HepG2 (cell line): ENCODE results near the gene ENO2. TPM values are rescaled to one million over a fixed set of nuclear protein-coding genes. Genes with fewer than 3 reads are reported as not detected.

Source experiments
- ATF1 ChIP-seq: IDR thresholded peaks from 2 replicates; pipeline ENCODE4 v1.6.1; 2016; ENCODE audit warnings: mild to moderate bottlenecking, control low read depth
- CEBPB ChIP-seq: IDR thresholded peaks from 2 replicates; pipeline ENCODE4 v1.6.1; 2011; ENCODE audit warnings: low read depth, low read length, improper control_type of control experiment, borderline replicate concordance
- DMAP1 ChIP-seq: IDR thresholded peaks from 2 replicates; pipeline ENCODE4 v1.6.1; 2016
- FOXA3 ChIP-seq: IDR thresholded peaks from 2 replicates; pipeline ENCODE4 v1.6.1; 2016; ENCODE audit warnings: missing genetic modification reagents, missing compliant biosample characterization
- MEIS2 ChIP-seq: sonication (generic); formaldehyde crosslinking; IDR thresholded peaks from 2 replicates; pipeline ENCODE4 v1.9.0; 2021; ENCODE audit warnings: mild to moderate bottlenecking, missing genetic modification reagents
- NR2F2 ChIP-seq: IDR thresholded peaks from 2 replicates; pipeline ENCODE4 v1.6.1; 2012; ENCODE audit warnings: low read depth, inconsistent platforms, borderline replicate concordance
- PITX1 ChIP-seq: sonication (generic); formaldehyde crosslinking; IDR thresholded peaks from 2 replicates; pipeline ENCODE4 v1.5.1; 2020; ENCODE audit warnings: mild to moderate bottlenecking, missing genetic modification reagents
- RORA ChIP-seq: sonication (generic); formaldehyde crosslinking; IDR thresholded peaks from 2 replicates; pipeline ENCODE4 v1.5.0; 2020; ENCODE audit warnings: mild to moderate bottlenecking, missing genetic modification reagents, moderate library complexity
- SALL1 ChIP-seq: sonication (generic); formaldehyde crosslinking; IDR thresholded peaks from 2 replicates; pipeline ENCODE4 v1.8.0; 2022; ENCODE audit warnings: mild to moderate bottlenecking, missing genetic modification reagents
- SP4 ChIP-seq: sonication (generic); formaldehyde crosslinking; IDR thresholded peaks from 2 replicates; pipeline ENCODE4 v1.8.1; 2023; ENCODE audit warnings: mild to moderate bottlenecking, missing genetic modification reagents
- ZNF224 ChIP-seq: sonication (generic); formaldehyde crosslinking; IDR thresholded peaks from 2 replicates; pipeline ENCODE4 v1.5.0; 2020; ENCODE audit warnings: mild to moderate bottlenecking, missing genetic modification reagents
- ZNF33B ChIP-seq: sonication (generic); formaldehyde crosslinking; IDR thresholded peaks from 2 replicates; pipeline ENCODE4 v1.5.1; 2020; ENCODE audit warnings: mild to moderate bottlenecking, missing genetic modification reagents
- ZSCAN29 ChIP-seq: sonication (generic); formaldehyde crosslinking; conservative IDR thresholded peaks from 2 replicates; pipeline ENCODE4 v1.4.0; 2020; ENCODE audit warnings: mild to moderate bottlenecking, missing genetic modification reagents
- polyA plus RNA-seq, 8 experiments: library from polyadenylated mRNA; depleted of rRNA in 3 of 8; stranded (reverse) in 7 of 8; unstranded in 1 of 8; fragments of >200 nt; fragmentation: Illumina TruSeq in 4 of 8; extraction: Trizol in 4 of 8; gene quantifications; 2 replicates each; pipeline versions ENCODE4 v1.2.1 to v1.2.3, GENCODE V29; 2011 to 2016; ENCODE audit warnings: low read depth in 4 of 8, missing spikeins in 1 of 8, mixed read lengths in 1 of 8; ENCODE audit not compliant: insufficient read depth in 1 of 8
- total RNA-seq, 5 experiments: library from RNA; depleted of rRNA; stranded (reverse); fragments of >200 nt; fragmentation: Illumina TruSeq; extraction: Trizol; gene quantifications; 2 replicates each; pipeline ENCODE4 v1.2.3, GENCODE V29; 2016; ENCODE audit warnings: low read depth in 1 of 5
- TF ChIP-seq, protein P1 (sequence below): sonication (generic); formaldehyde crosslinking; IDR thresholded peaks from 2 replicates; pipeline ENCODE4 v1.8.0; 2022; ENCODE audit warnings: missing genetic modification reagents, mild to moderate bottlenecking, inconsistent platforms, borderline replicate concordance
- TF ChIP-seq, protein P2 (sequence below): IDR thresholded peaks from 2 replicates; pipeline ENCODE4 v1.6.1; 2016; ENCODE audit warnings: low read depth
- TF ChIP-seq, protein P3 (sequence below): IDR thresholded peaks from 2 replicates; pipeline ENCODE4 v1.6.1; 2016; ENCODE audit warnings: low read depth, missing genetic modification reagents, missing compliant biosample characterization
- TF ChIP-seq, protein P4 (sequence below): sonication (generic); formaldehyde crosslinking; IDR thresholded peaks from 2 replicates; pipeline ENCODE4 v1.5.0; 2020; ENCODE audit warnings: mild to moderate bottlenecking, missing genetic modification reagents
- TF ChIP-seq, protein P5 (sequence below): sonication (generic); formaldehyde crosslinking; IDR thresholded peaks from 2 replicates; pipeline ENCODE4 v1.5.1; 2020; ENCODE audit warnings: missing genetic modification reagents, mild to moderate bottlenecking, borderline replicate concordance

The ENO2 gene
- total and polyA plus RNA-seq, 2 of the 13 experiments (the other 11 are each of a cell fraction or from before 2014, with no cell fraction given), result 19.3 to 136 TPM

DNA sequence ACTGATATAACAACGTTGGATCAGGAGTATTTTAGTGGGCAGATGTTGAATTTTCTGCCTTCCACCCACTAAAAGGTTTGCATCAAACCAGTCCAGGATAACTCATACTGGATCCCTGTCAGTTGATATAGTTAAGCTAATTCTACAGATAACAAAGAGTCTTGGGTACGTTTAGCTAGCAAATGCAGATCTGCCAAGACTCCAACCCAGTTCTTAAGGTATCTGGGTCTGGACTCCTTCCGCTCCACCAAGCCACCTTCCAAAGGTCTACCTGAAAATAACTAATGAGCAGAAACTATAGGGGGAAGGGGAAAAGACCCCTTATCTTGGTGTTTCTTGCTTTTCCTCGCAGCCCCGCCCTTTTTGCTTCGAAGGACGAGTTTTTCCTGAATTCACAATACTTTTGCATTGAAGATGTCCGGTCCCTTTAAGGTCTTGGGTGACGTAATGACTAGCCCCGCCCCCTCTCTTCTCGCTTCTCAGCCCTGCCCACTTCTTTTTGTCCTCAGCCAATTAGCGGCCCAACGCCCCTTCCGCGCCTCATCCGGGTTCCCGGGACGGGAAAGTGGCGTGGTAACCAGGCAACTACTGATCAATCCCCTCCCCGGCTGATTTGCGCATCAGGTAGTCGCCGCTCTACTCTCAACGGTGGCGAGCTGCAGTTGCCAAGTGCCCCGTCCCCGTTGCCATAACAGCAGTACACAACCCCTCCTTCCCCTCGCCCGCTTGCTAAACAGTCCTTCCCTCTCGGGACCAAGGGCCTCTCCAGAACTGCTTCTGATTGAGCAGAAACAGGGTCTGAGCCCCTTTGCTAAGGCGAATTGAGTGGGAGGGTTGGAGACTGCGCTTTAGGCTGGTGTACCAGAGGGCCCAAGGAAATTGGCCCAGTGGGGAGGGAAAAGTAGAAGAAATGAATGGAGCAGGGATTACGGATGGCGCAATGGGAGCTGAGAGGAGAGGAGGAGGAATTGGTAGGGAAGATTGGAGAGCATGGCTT, 9.8 kb upstream of the ENO2 start, which contains the start of gene LRRC23 (continued):
- TF ChIP-seq ZNF224 (CRISPR knock-in tag) (0 out of 2 replicates have a peak, but pooled peaks have one; percentile 78), RORA (CRISPR knock-in tag) (no peak), ATF1 (CRISPR knock-in tag) (peak; percentile 88), MEIS2 (no peak), NR2F2 (no peak), PITX1 (CRISPR knock-in tag) (peak; percentile 60; the same call in 1 of the 2 replicates), CEBPB (peak; percentile 54; the same call in 1 of the 2 replicates), ZNF33B (CRISPR knock-in tag) (no peak), FOXA3 (no peak), ZSCAN29 (CRISPR knock-in tag) (no peak), SALL1 (CRISPR knock-in tag) (peak; percentile 77), SP4 (peak; percentile 91), DMAP1 (CRISPR knock-in tag) (peak; percentile 42; the same call in 1 of the 2 replicates)
- TF ChIP-seq, protein P1, sequence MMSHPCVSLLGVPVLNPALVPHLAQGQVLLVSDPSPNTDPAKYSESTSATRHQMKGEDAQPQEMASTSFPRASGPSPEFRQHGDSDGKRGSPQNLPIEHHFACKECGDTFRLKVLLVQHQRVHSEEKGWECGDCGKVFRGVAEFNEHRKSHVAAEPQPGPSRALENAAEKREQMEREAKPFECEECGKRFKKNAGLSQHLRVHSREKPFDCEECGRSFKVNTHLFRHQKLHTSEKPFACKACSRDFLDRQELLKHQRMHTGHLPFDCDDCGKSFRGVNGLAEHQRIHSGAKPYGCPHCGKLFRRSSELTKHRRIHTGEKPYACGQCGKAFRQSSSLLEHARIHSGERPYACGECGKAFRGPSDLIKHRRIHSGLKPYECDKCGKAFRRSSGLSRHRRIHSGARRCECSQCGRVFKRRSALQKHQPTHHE (CRISPR knock-in tag), result 0 out of 2 replicates have a peak, but pooled peaks have one; percentile 43
- TF ChIP-seq, protein P2, sequence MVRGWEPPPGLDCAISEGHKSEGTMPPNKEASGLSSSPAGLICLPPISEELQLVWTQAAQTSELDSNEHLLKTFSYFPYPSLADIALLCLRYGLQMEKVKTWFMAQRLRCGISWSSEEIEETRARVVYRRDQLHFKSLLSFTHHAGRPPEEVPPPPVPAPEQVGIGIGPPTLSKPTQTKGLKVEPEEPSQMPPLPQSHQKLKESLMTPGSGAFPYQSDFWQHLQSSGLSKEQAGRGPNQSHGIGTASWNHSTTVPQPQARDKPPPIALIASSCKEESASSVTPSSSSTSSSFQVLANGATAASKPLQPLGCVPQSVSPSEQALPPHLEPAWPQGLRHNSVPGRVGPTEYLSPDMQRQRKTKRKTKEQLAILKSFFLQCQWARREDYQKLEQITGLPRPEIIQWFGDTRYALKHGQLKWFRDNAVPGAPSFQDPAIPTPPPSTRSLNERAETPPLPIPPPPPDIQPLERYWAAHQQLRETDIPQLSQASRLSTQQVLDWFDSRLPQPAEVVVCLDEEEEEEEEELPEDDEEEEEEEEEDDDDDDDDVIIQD (CRISPR knock-in tag), result 0 out of 2 replicates have a peak, but pooled peaks have one; percentile 26
- TF ChIP-seq, protein P3, sequence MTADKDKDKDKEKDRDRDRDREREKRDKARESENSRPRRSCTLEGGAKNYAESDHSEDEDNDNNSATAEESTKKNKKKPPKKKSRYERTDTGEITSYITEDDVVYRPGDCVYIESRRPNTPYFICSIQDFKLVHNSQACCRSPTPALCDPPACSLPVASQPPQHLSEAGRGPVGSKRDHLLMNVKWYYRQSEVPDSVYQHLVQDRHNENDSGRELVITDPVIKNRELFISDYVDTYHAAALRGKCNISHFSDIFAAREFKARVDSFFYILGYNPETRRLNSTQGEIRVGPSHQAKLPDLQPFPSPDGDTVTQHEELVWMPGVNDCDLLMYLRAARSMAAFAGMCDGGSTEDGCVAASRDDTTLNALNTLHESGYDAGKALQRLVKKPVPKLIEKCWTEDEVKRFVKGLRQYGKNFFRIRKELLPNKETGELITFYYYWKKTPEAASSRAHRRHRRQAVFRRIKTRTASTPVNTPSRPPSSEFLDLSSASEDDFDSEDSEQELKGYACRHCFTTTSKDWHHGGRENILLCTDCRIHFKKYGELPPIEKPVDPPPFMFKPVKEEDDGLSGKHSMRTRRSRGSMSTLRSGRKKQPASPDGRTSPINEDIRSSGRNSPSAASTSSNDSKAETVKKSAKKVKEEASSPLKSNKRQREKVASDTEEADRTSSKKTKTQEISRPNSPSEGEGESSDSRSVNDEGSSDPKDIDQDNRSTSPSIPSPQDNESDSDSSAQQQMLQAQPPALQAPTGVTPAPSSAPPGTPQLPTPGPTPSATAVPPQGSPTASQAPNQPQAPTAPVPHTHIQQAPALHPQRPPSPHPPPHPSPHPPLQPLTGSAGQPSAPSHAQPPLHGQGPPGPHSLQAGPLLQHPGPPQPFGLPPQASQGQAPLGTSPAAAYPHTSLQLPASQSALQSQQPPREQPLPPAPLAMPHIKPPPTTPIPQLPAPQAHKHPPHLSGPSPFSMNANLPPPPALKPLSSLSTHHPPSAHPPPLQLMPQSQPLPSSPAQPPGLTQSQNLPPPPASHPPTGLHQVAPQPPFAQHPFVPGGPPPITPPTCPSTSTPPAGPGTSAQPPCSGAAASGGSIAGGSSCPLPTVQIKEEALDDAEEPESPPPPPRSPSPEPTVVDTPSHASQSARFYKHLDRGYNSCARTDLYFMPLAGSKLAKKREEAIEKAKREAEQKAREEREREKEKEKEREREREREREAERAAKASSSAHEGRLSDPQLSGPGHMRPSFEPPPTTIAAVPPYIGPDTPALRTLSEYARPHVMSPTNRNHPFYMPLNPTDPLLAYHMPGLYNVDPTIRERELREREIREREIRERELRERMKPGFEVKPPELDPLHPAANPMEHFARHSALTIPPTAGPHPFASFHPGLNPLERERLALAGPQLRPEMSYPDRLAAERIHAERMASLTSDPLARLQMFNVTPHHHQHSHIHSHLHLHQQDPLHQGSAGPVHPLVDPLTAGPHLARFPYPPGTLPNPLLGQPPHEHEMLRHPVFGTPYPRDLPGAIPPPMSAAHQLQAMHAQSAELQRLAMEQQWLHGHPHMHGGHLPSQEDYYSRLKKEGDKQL (CRISPR knock-in tag), result no peak
- TF ChIP-seq, protein P4, sequence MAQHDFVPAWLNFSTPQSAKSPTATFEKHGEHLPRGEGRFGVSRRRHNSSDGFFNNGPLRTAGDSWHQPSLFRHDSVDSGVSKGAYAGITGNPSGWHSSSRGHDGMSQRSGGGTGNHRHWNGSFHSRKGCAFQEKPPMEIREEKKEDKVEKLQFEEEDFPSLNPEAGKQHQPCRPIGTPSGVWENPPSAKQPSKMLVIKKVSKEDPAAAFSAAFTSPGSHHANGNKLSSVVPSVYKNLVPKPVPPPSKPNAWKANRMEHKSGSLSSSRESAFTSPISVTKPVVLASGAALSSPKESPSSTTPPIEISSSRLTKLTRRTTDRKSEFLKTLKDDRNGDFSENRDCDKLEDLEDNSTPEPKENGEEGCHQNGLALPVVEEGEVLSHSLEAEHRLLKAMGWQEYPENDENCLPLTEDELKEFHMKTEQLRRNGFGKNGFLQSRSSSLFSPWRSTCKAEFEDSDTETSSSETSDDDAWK (CRISPR knock-in tag), result no peak
- TF ChIP-seq, protein P5, sequence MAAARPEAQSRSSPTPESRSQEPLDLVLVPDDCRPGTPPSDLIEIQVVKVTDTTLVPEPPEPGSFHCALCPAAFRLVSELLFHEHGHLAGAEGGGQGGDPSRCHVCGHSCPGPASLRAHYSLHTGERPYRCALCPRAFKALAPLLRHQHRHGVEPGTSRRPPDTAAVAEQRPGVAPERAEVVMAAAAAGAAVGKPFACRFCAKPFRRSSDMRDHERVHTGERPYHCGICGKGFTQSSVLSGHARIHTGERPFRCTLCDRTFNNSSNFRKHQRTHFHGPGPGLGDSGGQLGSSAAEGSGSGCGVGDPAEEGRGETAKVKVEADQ, result no peak
